Inferior parietal cortex (tissue), 1 donor: Measurements from ENCODE around the gene LRRC4C.
A peak's percentile ranks its signal among the peaks of the same experiment; 100 is the strongest.

ENCODE experiments used
- DNase-seq: peaks from one replicate; pipeline ENCODE4 v3.0.0-alpha.2; 2016; ENCODE audit errors: extremely low spot score

LRRC4C gene

DNA sequence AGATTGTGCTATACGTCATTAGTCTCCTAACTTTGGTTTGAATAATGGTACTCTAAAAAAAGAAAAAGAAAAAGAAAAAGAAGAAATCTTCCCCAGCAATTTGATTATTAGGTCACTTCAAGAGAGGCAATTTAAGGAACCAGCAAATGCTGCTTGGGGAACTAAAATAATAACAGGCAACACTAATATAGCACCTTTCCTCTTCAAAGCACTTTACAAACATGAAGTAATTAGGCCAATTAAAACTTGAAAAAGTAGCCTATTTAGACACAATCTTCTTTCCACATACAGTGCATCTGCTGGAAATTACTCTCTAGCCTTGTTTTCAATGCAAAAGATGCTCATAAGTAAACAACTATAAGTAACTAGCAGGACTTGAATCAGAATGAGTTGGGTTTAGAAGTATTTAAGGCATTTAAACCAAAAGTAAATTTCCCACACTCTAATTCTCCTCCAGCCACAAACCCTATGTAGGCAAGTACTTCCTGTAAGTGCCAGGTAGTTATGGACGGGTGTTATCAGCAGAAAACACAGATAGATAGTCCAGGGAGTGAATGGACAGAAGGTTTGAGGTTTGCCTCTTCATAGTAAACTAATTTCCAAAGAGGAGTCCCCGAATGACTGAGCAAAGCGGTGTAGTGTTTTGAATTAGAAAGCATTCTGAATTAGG lies 44.5 kb downstream of the LRRC4C start:
- DNase-seq: no peak

GRCh38 chr11:41413843-41414242 lies 45.6 kb downstream of the LRRC4C start:
- no peak for DNase-seq

DNA sequence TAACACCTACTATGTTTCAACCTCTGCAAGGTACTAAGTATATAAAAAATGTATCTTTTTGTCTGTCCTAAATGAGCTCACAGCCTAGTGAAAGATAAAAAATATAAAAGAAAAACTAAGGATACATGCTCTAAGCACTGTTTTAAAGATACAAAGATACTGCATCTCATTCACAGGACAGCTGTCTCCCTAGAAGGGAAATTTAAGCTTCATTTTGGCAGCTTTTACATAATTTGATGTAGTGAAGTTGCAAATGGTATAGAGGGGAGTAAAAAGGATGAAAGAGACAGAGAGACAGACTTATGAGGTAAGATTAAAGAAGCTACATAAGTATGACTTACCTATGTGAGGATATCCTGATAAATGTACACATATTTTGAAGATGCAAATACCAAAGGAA lies 53.6 kb downstream of the LRRC4C start:
- DNase-seq: no peak

GRCh38 chr11:41404109-41404508 lies 55.3 kb downstream of the LRRC4C start:
- DNase-seq: no peak

DNA sequence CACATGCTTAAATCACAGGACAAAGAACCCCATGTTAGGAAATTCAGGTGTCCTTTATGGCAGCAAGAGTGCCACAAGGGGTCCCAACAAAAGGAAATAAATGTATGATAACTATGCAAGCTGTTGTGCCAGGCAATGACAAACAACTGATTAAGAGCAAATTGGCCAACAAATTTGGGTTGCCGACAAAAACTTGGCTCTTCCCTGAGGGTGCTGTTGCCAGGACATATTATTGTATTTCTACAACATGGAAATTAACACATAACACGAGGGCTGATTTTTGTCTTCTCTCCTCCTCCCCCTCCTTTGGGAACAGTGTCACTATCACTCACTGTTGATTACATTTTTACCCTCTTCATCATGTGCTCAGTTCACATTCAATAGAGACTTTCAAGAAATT lies 56.0 kb downstream of the LRRC4C start:
- no peak for DNase-seq

GRCh38 chr11:41400819-41401382 lies 58.6 kb downstream of the LRRC4C start:
- DNase-seq: no peak

DNA sequence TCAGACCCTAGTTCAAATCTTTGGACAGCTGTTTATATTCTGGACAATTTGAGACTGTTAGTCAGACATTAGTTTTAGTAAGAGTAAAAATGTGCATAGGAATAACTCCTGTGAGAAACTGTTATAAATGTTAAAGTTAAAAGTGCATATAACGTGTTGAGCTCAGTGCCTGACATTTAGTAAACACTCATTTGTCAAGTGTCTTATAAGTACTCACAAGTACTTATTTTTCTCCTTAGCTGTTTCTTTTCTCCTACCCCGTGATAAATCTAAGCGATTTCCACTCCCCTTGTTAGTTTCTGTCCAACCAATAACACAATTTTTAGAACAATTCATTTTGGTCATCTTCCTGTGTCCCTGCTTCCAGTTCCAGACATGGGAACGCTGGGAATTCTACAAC lies 59.3 kb downstream of the LRRC4C start:
- no peak for DNase-seq

DNA sequence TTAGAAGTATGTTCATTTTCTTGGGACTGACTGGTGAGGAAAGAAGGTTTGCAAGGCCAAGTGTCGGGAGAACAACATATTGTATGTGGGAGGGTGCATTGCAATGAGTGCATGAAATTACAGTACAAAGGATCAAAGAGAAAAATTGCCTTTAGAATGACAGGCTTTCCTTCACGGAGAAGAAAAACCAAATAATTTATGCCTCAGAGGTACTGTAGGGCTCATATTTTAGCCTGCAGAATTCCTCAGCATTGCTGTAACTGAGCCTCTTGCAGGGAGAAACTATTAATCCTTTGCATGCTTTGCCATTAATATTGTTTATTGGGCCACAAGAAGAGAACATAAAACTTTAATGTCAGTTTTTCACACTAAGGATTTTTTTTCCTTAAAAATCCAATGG lies 60.1 kb downstream of the LRRC4C start:
- DNase-seq: no peak

GRCh38 chr11:41398175-41398574 lies 61.3 kb downstream of the LRRC4C start:
- DNase-seq: no peak

- no peak for DNase-seq
These were observed 64.8 kb downstream of the LRRC4C start for GRCh38 chr11:41394521-41395195.

GRCh38 chr11:41392596-41392995 lies 66.9 kb downstream of the LRRC4C start:
- no peak for DNase-seq

GRCh38 chr11:41389623-41390130 lies 69.8 kb downstream of the LRRC4C start:
- no peak for DNase-seq

DNA sequence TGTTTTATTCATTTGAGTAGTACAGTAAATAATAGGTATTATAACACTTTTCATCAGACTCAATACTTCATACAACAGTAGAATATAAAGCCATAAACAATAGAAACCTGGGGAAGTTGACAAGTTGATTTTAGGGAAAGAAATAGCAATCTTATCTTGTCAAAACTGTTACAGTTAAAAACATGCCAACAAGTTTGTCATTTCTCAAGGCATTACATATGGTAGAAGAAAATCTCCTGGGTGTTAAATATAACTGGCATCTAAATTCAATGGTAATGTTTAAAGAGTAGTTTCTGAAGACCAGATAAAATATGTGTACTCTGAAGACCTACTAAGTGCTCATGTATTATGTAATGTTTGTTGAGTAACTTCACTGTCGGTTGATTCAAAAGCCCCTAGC lies 75.1 kb downstream of the LRRC4C start:
- DNase-seq: no peak

GRCh38 chr11:41383768-41384167 lies 75.7 kb downstream of the LRRC4C start:
- no peak for DNase-seq

DNA sequence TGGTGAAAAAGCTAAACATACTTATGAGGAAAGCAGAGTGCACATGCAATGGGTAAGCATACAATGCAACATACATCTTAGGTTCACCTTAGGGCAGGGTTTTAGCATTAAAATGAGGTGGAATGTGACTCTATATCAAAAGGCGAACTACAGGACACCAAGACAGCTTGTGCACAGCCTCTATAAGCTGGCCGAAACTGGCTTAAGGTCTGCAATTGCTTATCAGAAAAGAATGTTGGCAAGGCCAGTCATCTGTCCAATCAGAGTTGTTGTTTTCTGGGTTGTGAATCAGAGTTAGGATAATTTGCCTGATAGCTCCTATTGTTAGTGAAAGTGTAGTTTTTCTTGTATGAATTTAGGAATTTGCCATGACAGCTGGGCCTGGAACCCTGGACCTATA lies 76.5 kb downstream of the LRRC4C start:
- DNase-seq: no peak

DNA sequence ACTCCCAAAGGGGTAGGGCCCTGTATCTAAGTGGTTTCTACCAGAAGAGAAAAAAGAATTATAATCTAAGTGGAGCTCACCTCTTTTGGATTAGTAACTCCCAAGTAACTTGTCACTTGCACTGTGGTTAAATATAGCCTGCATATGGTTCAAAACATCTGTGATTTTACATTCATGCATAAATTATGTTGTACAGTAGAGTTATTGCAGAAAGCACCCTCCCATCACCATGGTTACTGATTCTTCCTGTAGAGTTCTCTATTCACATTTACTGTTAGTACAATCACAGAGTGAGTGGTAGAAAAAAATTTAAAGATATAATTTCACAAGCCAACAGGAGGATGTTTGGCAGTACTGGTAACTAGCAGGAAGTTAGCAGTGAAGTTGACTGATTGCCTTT lies 80.4 kb downstream of the LRRC4C start:
- DNase-seq: peak; percentile 67

DNA sequence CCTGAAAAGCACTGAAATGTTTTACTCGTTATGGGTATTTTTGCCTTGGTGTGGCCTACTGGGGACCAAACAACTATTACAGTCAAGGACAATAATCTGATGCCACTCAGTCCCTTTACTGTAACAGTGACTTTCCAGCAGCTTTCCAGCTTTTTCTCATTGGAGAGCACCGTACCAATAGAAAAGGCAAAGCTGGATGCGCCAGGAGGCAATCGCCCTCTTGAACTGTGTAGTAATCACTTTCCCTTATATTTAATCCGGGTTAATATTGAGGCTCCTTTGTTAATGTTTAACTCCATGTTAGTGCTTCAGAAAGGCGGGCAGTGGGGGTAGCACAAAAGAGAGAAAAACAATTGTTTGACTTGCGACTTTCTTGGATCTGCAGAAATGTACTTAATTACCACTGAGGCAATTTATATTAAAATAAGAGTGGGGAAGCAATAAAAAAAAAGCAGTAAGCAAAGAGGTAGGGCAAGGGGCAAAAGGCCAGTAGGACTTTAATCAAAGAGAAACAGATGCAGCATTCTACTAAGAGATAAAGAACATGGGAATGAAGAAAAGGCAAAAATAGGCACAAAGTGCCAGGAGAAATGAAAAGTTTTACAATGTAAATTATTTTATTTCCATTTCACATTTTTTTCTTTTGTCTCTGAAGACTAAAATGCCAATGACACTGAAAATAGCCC lies 81.6 kb downstream of the LRRC4C start:
- no peak for DNase-seq

- no peak for DNase-seq
These were observed 107.6 kb downstream of the LRRC4C start for GRCh38 chr11:41351825-41352224.

GRCh38 chr11:41346042-41346441 lies 113.4 kb downstream of the LRRC4C start:
- DNase-seq: no peak

- no peak for DNase-seq
These were observed 125.2 kb downstream of the LRRC4C start for GRCh38 chr11:41334007-41334933.

- DNase-seq: no peak
These were observed 126.1 kb downstream of the LRRC4C start for GRCh38 chr11:41333357-41333756.
